Measurements from ENCODE around the gene LDB2. TPM values are rescaled to one million over a fixed set of nuclear protein-coding genes. Genes with fewer than 3 reads are reported as not detected.

LDB2 gene
- polyA plus RNA-seq, 2 of the 4 experiments (the other 2 are of a cell fraction), result not detected

DNA sequence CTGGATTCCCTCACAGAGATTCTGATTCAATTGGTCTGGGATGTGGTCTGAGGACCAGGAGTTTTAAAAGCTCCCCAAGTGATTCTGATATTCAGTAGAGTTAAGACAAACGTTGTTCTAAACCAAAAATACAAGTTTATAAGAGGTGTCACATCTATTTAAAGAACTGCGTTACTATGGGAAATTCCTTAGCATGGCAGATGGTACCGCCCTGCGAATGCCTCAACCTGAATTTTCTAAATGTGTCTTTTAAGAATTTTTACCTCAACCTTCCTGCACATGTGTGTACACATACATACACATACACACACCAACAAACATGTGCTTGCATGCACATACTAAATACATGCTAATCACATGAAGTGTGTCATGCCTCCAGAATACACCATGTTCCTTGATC, 343.3 kb downstream of the LDB2 start:
- no peak overlapping the region for H3K4me3 ChIP-seq
- H3K27ac ChIP-seq, result no peak overlapping the region
- CTCF ChIA-PET, result no interaction called here
- ATAC-seq (no peak), FAIRE-seq (no peak), DNase-seq (ENCODE audit: low read depth in 1 of 2, low spot score in 1 of 2) (no peak)
- TF ChIP-seq HEYL (CRISPR knock-in tag; IDR thresholded peaks at IDR 0.05) (no peak), HOXB5 (CRISPR knock-in tag; IDR thresholded peaks at IDR 0.05) (no peak), JUN (IDR thresholded peaks at IDR 0.05) (no peak), NFE2L2 (conservative IDR thresholded peaks at IDR 0.05; ENCODE audit: low read length) (no peak), FOXS1 (CRISPR knock-in tag; IDR thresholded peaks at IDR 0.05) (no peak), FOSB (CRISPR knock-in tag; IDR thresholded peaks at IDR 0.05) (no peak), NR3C1 (IDR thresholded peaks at IDR 0.05) (no peak), TFCP2L1 (CRISPR knock-in tag; IDR thresholded peaks at IDR 0.05) (no peak), PHF8 (IDR thresholded peaks at IDR 0.05; ENCODE audit: borderline replicate concordance, low read depth) (no peak), ESRRA (IDR thresholded peaks at IDR 0.05; ENCODE audit: borderline replicate concordance, low read length) (no peak)
- TF ChIP-seq, protein P1, sequence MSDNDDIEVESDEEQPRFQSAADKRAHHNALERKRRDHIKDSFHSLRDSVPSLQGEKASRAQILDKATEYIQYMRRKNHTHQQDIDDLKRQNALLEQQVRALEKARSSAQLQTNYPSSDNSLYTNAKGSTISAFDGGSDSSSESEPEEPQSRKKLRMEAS (IDR thresholded peaks at IDR 0.05), result no peak
- TF ChIP-seq, protein P2, sequence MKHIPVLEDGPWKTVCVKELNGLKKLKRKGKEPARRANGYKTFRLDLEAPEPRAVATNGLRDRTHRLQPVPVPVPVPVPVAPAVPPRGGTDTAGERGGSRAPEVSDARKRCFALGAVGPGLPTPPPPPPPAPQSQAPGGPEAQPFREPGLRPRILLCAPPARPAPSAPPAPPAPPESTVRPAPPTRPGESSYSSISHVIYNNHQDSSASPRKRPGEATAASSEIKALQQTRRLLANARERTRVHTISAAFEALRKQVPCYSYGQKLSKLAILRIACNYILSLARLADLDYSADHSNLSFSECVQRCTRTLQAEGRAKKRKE (CRISPR knock-in tag; IDR thresholded peaks at IDR 0.05; ENCODE audit: low read depth), result no peak
- TF ChIP-seq, protein P3, sequence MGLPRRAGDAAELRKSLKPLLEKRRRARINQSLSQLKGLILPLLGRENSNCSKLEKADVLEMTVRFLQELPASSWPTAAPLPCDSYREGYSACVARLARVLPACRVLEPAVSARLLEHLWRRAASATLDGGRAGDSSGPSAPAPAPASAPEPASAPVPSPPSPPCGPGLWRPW (IDR thresholded peaks at IDR 0.05), result no peak
- TF ChIP-seq, protein P4, sequence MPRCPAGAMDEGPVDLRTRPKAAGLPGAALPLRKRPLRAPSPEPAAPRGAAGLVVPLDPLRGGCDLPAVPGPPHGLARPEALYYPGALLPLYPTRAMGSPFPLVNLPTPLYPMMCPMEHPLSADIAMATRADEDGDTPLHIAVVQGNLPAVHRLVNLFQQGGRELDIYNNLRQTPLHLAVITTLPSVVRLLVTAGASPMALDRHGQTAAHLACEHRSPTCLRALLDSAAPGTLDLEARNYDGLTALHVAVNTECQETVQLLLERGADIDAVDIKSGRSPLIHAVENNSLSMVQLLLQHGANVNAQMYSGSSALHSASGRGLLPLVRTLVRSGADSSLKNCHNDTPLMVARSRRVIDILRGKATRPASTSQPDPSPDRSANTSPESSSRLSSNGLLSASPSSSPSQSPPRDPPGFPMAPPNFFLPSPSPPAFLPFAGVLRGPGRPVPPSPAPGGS (IDR thresholded peaks at IDR 0.05), result no peak
- TF ChIP-seq, protein P5, sequence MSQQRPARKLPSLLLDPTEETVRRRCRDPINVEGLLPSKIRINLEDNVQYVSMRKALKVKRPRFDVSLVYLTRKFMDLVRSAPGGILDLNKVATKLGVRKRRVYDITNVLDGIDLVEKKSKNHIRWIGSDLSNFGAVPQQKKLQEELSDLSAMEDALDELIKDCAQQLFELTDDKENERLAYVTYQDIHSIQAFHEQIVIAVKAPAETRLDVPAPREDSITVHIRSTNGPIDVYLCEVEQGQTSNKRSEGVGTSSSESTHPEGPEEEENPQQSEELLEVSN (IDR thresholded peaks at IDR 0.05; ENCODE audit: borderline replicate concordance, low read depth), result no peak
- POLR2A ChIA-PET, result no interaction called here
- H3K4me1 ChIP-seq, result no peaks in the 10 kb centered on the region
- H3K9me3 ChIP-seq, result no peaks in the 10 kb centered on the region
- no peak overlapping the region for H3K4me2 ChIP-seq
- WGBS (ENCODE audit: missing lambda C conversion rate), result 29% methylated on average over 4 of the region's 4 CpGs

DNA sequence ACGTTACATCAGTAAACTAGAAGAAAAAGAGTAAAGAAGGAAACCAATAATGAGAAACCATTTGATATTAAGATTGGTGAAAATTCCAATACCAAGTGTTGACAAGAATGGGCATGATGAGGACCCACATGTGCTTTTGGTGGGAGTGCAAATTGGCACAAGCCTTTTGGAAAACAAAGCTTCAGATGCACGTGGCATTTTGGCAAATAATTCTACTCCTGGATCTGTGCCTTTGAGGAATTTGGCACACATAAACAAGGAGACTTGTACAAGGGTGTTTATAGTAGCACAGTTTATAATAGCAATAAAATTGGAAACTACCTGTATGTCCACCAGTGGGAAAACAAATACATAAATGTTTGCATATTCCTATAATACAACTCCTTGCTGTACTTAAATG, 347.9 kb downstream of the LDB2 start:
- 0% methylated on average over 2 of the region's 2 CpGs for WGBS (ENCODE audit: missing lambda C conversion rate)
- DNase-seq (ENCODE audit: low read depth in 1 of 2, low spot score in 1 of 2) (no peak), ATAC-seq (no peak), FAIRE-seq (no peak)
- Histone ChIP-seq H3K27ac (no peak overlapping the region), H3K4me1 (no peaks in the 10 kb centered on the region), H3K4me2 (no peak overlapping the region), H3K4me3 (no peak overlapping the region), H3K9me3 (no peaks in the 10 kb centered on the region)
- ChIA-PET POLR2A (no interaction called here), CTCF (no interaction called here)
- TF ChIP-seq, protein P4 (IDR thresholded peaks at IDR 0.05), result no peak
- TF ChIP-seq, protein P1 (IDR thresholded peaks at IDR 0.05), result no peak
- TF ChIP-seq FOXS1 (CRISPR knock-in tag; IDR thresholded peaks at IDR 0.05), result no peak
- no peak for TF ChIP-seq EHMT2 (IDR thresholded peaks at IDR 0.05; ENCODE audit: low read depth)
- no peak for TF ChIP-seq TP53 (CRISPR knock-in tag; IDR thresholded peaks at IDR 0.05)
- TF ChIP-seq MYC (IDR thresholded peaks at IDR 0.05; ENCODE audit: borderline replicate concordance, low read length), result no peak
- TF ChIP-seq SREBF2 (IDR thresholded peaks at IDR 0.05), result no peak
- TF ChIP-seq SMC3 (IDR thresholded peaks at IDR 0.05), result no peak
- no peak for TF ChIP-seq HEYL (CRISPR knock-in tag; IDR thresholded peaks at IDR 0.05)
- TF ChIP-seq PHF8 (IDR thresholded peaks at IDR 0.05; ENCODE audit: borderline replicate concordance, low read depth), result no peak

All from A549 (cell line).